HepG2 (cell line): ENCODE results near the gene SNAI3. TPM values are rescaled to one million over a fixed set of nuclear protein-coding genes. Genes with fewer than 3 reads are reported as not detected.

Experiments used
- FLYWCH1 ChIP-seq: sonication (generic); formaldehyde crosslinking; IDR thresholded peaks from 2 replicates; pipeline ENCODE4 v1.8.1; 2023; ENCODE audit warnings: mild to moderate bottlenecking, missing genetic modification reagents
- IRF2 ChIP-seq: IDR thresholded peaks from 2 replicates; pipeline ENCODE4 v1.6.1; 2018; ENCODE audit warnings: missing genetic modification reagents, missing compliant biosample characterization
- KDM4B ChIP-seq: sonication (generic); formaldehyde crosslinking; IDR thresholded peaks from 2 replicates; pipeline ENCODE4 v1.4.0; 2020; ENCODE audit warnings: missing genetic modification reagents
- MNT ChIP-seq: fragments of 450-650 bp; IDR thresholded peaks from 2 replicates; pipeline ENCODE4 v1.6.1; 2016
- NRL ChIP-seq: sonication (generic); formaldehyde crosslinking; IDR thresholded peaks from 2 replicates; pipeline ENCODE4 v1.5.0; 2020; ENCODE audit warnings: missing genetic modification reagents, mild to moderate bottlenecking, moderate library complexity, borderline replicate concordance
- POGK ChIP-seq: sonication (generic); formaldehyde crosslinking; conservative IDR thresholded peaks from 2 replicates; pipeline ENCODE4 v1.8.0; 2022; ENCODE audit warnings: mild to moderate bottlenecking, moderate library complexity, missing genetic modification reagents
- PRDM10 ChIP-seq: sonication (generic); formaldehyde crosslinking; IDR thresholded peaks from 2 replicates; pipeline ENCODE4 v1.4.0; 2020; ENCODE audit warnings: low read depth, missing genetic modification reagents
- TCF7L2 ChIP-seq: IDR thresholded peaks from 2 replicates; pipeline ENCODE4 v1.6.1; 2011; ENCODE audit warnings: mild to moderate bottlenecking, low read depth, low read length, moderate library complexity
- ZBTB2 ChIP-seq: sonication (generic); formaldehyde crosslinking; IDR thresholded peaks from 2 replicates; pipeline ENCODE4 v1.8.0; 2022; ENCODE audit warnings: low read depth, missing genetic modification reagents
- ZBTB7A ChIP-seq: sonication (generic); formaldehyde crosslinking; IDR thresholded peaks from 2 replicates; pipeline ENCODE4 v1.8.0; 2022; ENCODE audit warnings: mild to moderate bottlenecking, missing genetic modification reagents
- ZFP62 ChIP-seq: sonication (generic); formaldehyde crosslinking; IDR thresholded peaks from 2 replicates; pipeline ENCODE4 v1.4.0; 2020; ENCODE audit warnings: missing genetic modification reagents
- ZFP82 ChIP-seq: sonication (generic); formaldehyde crosslinking; IDR thresholded peaks from 2 replicates; pipeline ENCODE4 v1.5.1; 2020; ENCODE audit warnings: mild to moderate bottlenecking, missing genetic modification reagents, borderline replicate concordance
- ZMAT3 ChIP-seq: sonication (generic); formaldehyde crosslinking; conservative IDR thresholded peaks from 2 replicates; pipeline ENCODE4 v1.7.0; 2021; ENCODE audit warnings: missing genetic modification reagents
- ZNF329 ChIP-seq: sonication (generic); formaldehyde crosslinking; IDR thresholded peaks from 2 replicates; pipeline ENCODE4 v1.9.0; 2021; ENCODE audit warnings: low read depth, mild to moderate bottlenecking, missing genetic modification reagents
- ZNF350 ChIP-seq: sonication (generic); formaldehyde crosslinking; IDR thresholded peaks from 2 replicates; pipeline ENCODE4 v1.4.0; 2020; ENCODE audit warnings: mild to moderate bottlenecking, low read depth, missing genetic modification reagents, borderline replicate concordance
- ZNF598 ChIP-seq: sonication (generic); formaldehyde crosslinking; IDR thresholded peaks from 2 replicates; pipeline ENCODE4 v1.5.1; 2020; ENCODE audit warnings: mild to moderate bottlenecking, missing genetic modification reagents, borderline replicate concordance
- ZNF713 ChIP-seq: sonication (generic); formaldehyde crosslinking; IDR thresholded peaks from 2 replicates; pipeline ENCODE4 v1.4.0; 2020; ENCODE audit warnings: mild to moderate bottlenecking, missing genetic modification reagents
- ZNF768 ChIP-seq: sonication (generic); formaldehyde crosslinking; IDR thresholded peaks from 2 replicates; pipeline ENCODE4 v1.4.0; 2020; ENCODE audit warnings: missing genetic modification reagents
- ZNF788 ChIP-seq: sonication (generic); formaldehyde crosslinking; IDR thresholded peaks from 2 replicates; pipeline ENCODE4 v1.5.0; 2020; ENCODE audit warnings: mild to moderate bottlenecking, missing genetic modification reagents, borderline replicate concordance
- polyA plus RNA-seq, 8 experiments: library from polyadenylated mRNA; depleted of rRNA in 3 of 8; stranded (reverse) in 7 of 8; unstranded in 1 of 8; fragments of >200 nt; fragmentation: Illumina TruSeq in 4 of 8; extraction: Trizol in 4 of 8; gene quantifications; 2 replicates each; pipeline versions ENCODE4 v1.2.1 to v1.2.3, GENCODE V29; 2011 to 2016; ENCODE audit warnings: low read depth in 4 of 8, missing spikeins in 1 of 8, mixed read lengths in 1 of 8; ENCODE audit not compliant: insufficient read depth in 1 of 8
- total RNA-seq, 5 experiments: library from RNA; depleted of rRNA; stranded (reverse); fragments of >200 nt; fragmentation: Illumina TruSeq; extraction: Trizol; gene quantifications; 2 replicates each; pipeline ENCODE4 v1.2.3, GENCODE V29; 2016; ENCODE audit warnings: low read depth in 1 of 5

Gene SNAI3
- total and polyA plus RNA-seq, 2 of the 13 experiments (the other 11 are each of a cell fraction or from before 2014, with no cell fraction given) = 0.09 to 0.18 TPM

- TF ChIP-seq ZFP82 (CRISPR knock-in tag) = no peak
- TF ChIP-seq ZNF329 (CRISPR knock-in tag) = no peak
- no peak for TF ChIP-seq PRDM10 (CRISPR knock-in tag)
- TF ChIP-seq FLYWCH1 (CRISPR knock-in tag) = 0 out of 2 replicates have a peak, but pooled peaks have one; percentile 50
- no peak for TF ChIP-seq ZMAT3
- peak; percentile 18; the same call in 1 of the 2 replicates for TF ChIP-seq ZNF768
- TF ChIP-seq ZFP62 = no peak
- peak; percentile 22; the same call in 1 of the 2 replicates for TF ChIP-seq ZBTB7A
- TF ChIP-seq ZNF713 (CRISPR knock-in tag) = no peak
- TF ChIP-seq POGK (CRISPR knock-in tag) = 0 out of 2 replicates have a peak, but pooled peaks have one; percentile 1
- 0 out of 2 replicates have a peak, but pooled peaks have one; percentile 34 for TF ChIP-seq NRL (CRISPR knock-in tag)
- TF ChIP-seq KDM4B (CRISPR knock-in tag) = 0 out of 2 replicates have a peak, but pooled peaks have one; percentile 30
- TF ChIP-seq TCF7L2 = no peak
- TF ChIP-seq IRF2 (CRISPR knock-in tag) = peak; percentile 17; the same call in 1 of the 2 replicates
- TF ChIP-seq MNT = 0 out of 2 replicates have a peak, but pooled peaks have one; percentile 5
- TF ChIP-seq ZNF788 (CRISPR knock-in tag) = 0 out of 2 replicates have a peak, but pooled peaks have one; percentile 24
- 0 out of 2 replicates have a peak, but pooled peaks have one; percentile 39 for TF ChIP-seq ZNF350
- TF ChIP-seq ZNF598 (CRISPR knock-in tag) = 0 out of 2 replicates have a peak, but pooled peaks have one; percentile 39
- no peak for TF ChIP-seq ZBTB2 (CRISPR knock-in tag)
Measured at GRCh38 chr16:88685156-88686061, 898 bp downstream of the SNAI3 start (continued).
